HG02763 (cell line): ENCODE data around the gene NUP62.

Experiments used
- ATAC-seq: cut with Tn5 transposase; IDR thresholded peaks from one replicate; pipeline ENCODE4 v1.9.1; 2021; ENCODE audit warnings: mild to moderate bottlenecking, moderate library complexity; ENCODE audit not compliant: unreplicated experiment

The NUP62 gene

GRCh38 chr19:49870309-49870901, 58.9 kb downstream of the NUP62 start:
- ATAC-seq = no peak

GRCh38 chr19:49869484-49870308, 59.6 kb downstream of the NUP62 start:
- ATAC-seq = peak; percentile 66

GRCh38 chr19:49869009-49869483, 60.3 kb downstream of the NUP62 start:
- ATAC-seq = peak; percentile 6

- peak; percentile 37 for ATAC-seq
Observed at GRCh38 chr19:49866933-49867782, 62.1 kb downstream of the NUP62 start, which contains the start of gene PNKP. Gene PNKP, minus strand, starts transcription at chr19:49867576. Its CDS starts 372 bp downstream, at chr19:49867204.

GRCh38 chr19:49864890-49865289, 64.4 kb downstream of the NUP62 start:
- no peak for ATAC-seq

GRCh38 chr19:49863935-49864320, 65.4 kb downstream of the NUP62 start:
- ATAC-seq = no peak

GRCh38 chr19:49863254-49863934, 65.9 kb downstream of the NUP62 start:
- ATAC-seq = no peak

GRCh38 chr19:49862391-49863253, 66.7 kb downstream of the NUP62 start:
- no peak for ATAC-seq

GRCh38 chr19:49861541-49862378, 67.5 kb downstream of the NUP62 start:
- ATAC-seq = no peak

- ATAC-seq = no peak
Observed at GRCh38 chr19:49861107-49861506, 68.2 kb downstream of the NUP62 start.

- ATAC-seq = no peak
Observed at GRCh38 chr19:49860336-49861102, 68.8 kb downstream of the NUP62 start.

- no peak for ATAC-seq
Observed at GRCh38 chr19:49859682-49860335, 69.5 kb downstream of the NUP62 start.

GRCh38 chr19:49858088-49858985, 71.0 kb downstream of the NUP62 start:
- ATAC-seq = no peak

GRCh38 chr19:49857838-49858087, 71.5 kb downstream of the NUP62 start:
- no peak for ATAC-seq

- no peak for ATAC-seq
Observed at GRCh38 chr19:49857061-49857837, 72.1 kb downstream of the NUP62 start.
